Activated T-helper 1 cell treated with anti-CD3 and anti-CD28 coated beads, Interleukin-12 subunit alpha, Interleukin-12 subunit beta, Interleukin-2, Interleukin-4 antibody, amounts not matched to agents 30 ng/mL and 10 ng/mL and 1 ng/mL, durations not matched to agents 14 hours and 24 hours and 36 hours (primary cell): ENCODE data around the gene ANKS1B. TPM values are rescaled to one million over a fixed set of nuclear protein-coding genes. Genes with fewer than 3 reads are reported as not detected.

Experiments used
- DNase-seq: peaks from one replicate; pipeline ENCODE4 v3.0.0; 2021; ENCODE audit warnings: low spot score
- H3K27ac Mint-ChIP-seq: one replicate; pipeline ENCODE4 v1.8.0; 2021; ENCODE audit warnings: mild to moderate bottlenecking, mixed read lengths
- H3K27me3 Mint-ChIP-seq: one replicate; pipeline ENCODE4 v1.8.0; 2022; ENCODE audit warnings: mild to moderate bottlenecking, moderate library complexity, mixed read lengths; ENCODE audit not compliant: insufficient read depth
- H3K36me3 Mint-ChIP-seq: one replicate; pipeline ENCODE4 v1.8.0; 2021; ENCODE audit warnings: low read depth, mixed read lengths
- H3K4me1 Mint-ChIP-seq: one replicate; pipeline ENCODE4 v1.8.0; 2021; ENCODE audit warnings: low read depth, mixed read lengths
- H3K4me3 Mint-ChIP-seq: one replicate; pipeline ENCODE4 v1.8.0; 2021; ENCODE audit warnings: mild to moderate bottlenecking, moderate library complexity, mixed read lengths
- H3K9me3 Mint-ChIP-seq: one replicate; pipeline ENCODE4 v1.8.0; 2021; ENCODE audit warnings: mixed read lengths
- intact Hi-C: fragments of 100-400 bp; cut with micrococcal nuclease; formaldehyde crosslinking; loops from one replicate; pipeline ENCODE4 v1.15.1; 2024
- total RNA-seq: library from RNA; stranded (reverse); gene quantifications from 2 replicates; pipeline ENCODE4 v1.2.3, GENCODE V29; 2022

Gene ANKS1B
- total RNA-seq, 1 donor from 2014 or later, result 2.8 TPM

DNA sequence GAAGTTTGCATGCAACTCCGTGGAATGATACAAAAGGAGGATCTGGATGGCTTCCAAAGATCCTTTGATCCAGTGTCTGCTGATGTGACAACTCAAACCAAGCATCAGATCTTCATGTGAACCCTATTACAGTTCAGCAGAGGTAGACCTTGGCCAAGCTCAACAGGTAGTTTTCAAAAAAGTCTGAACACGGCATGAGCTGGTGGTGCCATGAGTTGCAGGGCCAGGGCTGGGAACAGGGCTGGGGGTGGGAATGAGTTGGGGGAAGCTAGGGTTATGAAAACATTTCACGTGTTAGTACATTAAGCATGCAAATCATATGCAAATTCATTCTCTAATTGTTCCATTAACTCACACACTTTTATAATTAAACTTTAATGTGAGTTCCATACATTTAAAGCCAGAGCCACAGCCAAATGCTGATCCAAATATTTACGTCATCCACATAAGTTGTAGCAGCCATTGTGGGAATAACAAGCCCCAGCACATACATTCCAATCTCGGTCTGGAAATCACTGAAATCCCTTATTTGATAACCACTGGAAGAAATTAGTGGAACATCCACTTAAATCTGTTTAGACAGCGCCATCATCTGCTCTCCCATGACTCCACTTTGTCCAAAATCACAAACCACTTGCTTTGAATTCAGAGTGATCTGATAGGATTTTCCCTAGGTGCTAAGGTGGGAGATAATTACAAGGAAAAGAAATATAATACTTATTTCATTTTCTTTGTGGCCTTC, 1181.1 kb downstream of the ANKS1B start:
- Mint-ChIP-seq H3K36me3 (no peaks in the 10 kb centered on the region), H3K4me1 (no peaks in the 10 kb centered on the region), H3K4me3 (no peak overlapping the region), H3K27ac (no peak overlapping the region), H3K9me3 (no peaks in the 10 kb centered on the region), H3K27me3 (peaks cover 31% of the 10 kb centered on the region)
- DNase-seq, result no peak
- intact Hi-C loops, result no loop called here

DNA sequence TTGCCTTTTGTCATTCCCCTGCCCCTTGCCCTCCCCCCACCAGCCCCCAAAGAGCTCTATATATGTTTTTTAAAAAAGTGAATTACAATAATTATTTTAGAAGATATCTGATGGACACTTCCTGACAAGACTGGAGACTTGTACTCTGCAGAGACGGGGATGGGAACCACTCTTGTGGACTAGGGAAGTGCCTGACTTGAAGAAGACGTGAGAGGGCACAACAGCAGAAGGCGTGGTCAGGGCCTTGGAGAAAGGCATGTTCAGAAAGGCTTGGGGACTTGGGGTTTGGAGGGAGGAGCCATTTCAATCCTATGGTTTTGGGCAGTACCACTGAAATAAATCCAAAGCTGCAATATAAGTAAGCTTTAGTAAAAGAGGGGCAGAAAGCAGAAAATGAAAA, 1184.9 kb downstream of the ANKS1B start:
- no peak for DNase-seq
- Mint-ChIP-seq H3K4me1 (no peaks in the 10 kb centered on the region), H3K36me3 (no peaks in the 10 kb centered on the region), H3K4me3 (no peak overlapping the region), H3K27ac (no peak overlapping the region), H3K9me3 (no peaks in the 10 kb centered on the region), H3K27me3 (peaks cover 22% of the 10 kb centered on the region)
- intact Hi-C loops, result loop anchor here (1.0 to 2.0 kb wide), 2 partner anchors 49 to 74 kb away; no protein-coding TSS in a partner anchor

DNA sequence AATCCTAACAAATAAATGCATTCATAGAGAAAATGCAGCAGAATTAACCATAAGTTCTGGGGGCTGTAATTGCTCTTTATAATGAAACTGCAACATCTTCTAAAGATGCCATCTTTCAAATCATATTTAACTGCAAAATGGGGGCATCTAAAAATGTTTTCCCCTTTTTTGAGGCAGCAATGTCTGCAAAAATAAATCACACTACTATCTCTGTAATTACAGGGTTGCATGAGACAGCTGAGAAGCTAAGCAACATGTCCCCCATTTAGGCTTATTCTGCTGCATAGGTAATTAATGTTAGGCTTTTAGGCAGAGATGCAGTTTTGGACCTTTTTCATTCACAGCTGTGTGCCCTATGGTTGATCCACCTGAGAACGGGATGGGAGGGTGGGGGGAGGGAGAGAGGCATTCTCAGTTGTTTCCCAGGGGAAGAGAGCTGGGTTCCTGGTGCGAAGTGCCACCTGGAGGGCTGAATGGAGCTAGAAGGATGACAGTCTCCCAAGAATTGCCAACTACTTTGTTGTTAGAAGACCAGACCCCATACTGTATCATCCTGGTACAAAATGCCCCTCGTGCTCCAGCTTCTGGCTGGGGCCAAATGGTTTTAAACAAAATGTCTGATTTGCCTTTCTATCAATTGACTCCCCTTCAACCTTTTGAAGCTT, 1185.5 kb downstream of the ANKS1B start:
- peaks cover 23% of the 10 kb centered on the region for H3K27me3 Mint-ChIP-seq
- intact Hi-C loops, result loop anchor here (1.0 kb wide), 1 partner anchor 73 kb away; no protein-coding TSS in a partner anchor

DNA sequence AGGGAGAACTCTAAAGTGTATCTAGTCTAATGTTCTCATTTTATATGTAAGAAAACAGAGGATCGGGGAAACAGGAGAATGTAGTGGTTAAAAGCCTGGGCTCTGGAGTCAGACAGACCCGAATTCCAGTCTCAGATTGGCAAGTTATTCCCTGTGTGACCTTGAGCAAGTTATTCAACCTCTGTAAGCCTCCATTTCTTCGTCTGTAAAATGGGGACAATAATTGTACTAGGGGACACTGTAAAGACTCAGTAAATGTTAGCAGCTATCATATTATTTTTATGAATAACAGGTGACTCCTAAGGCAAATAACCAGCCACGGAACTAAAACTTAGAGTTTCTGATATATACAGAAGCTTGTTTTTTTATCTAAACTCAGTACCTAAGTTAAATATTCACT, 1187.5 kb downstream of the ANKS1B start:
- intact Hi-C loops, result no loop called here
- Mint-ChIP-seq H3K9me3 (no peaks in the 10 kb centered on the region), H3K27ac (no peak overlapping the region), H3K4me3 (no peak overlapping the region), H3K4me1 (no peaks in the 10 kb centered on the region), H3K36me3 (no peaks in the 10 kb centered on the region), H3K27me3 (peaks cover 25% of the 10 kb centered on the region)
- no peak for DNase-seq

More for the DNA sequence above, 1185.5 kb downstream of the ANKS1B start:
- DNase-seq, result no peak
- Mint-ChIP-seq H3K9me3 (no peaks in the 10 kb centered on the region), H3K4me1 (no peaks in the 10 kb centered on the region), H3K27ac (no peak overlapping the region), H3K36me3 (no peaks in the 10 kb centered on the region), H3K4me3 (no peak overlapping the region)

DNA sequence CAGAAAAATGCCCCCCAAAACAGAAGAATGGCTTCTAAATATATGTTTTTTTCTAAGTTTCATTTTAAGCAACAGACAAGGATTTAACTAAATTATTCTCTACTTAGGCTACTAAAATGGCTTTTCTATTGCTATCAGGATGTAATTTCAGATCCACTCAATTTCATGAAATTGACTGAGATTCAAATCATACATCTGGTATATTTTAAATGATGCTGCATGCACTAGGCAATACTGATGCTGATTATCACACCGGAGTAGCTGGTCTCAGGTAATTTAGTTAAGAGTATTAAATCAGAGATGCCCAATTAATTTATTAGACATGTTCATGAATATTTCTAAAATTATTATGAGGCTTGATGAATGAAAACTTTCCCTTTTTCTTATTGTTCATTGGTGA, 1188.0 kb downstream of the ANKS1B start:
- intact Hi-C loops, result no loop called here
- no peaks in the 10 kb centered on the region for H3K36me3 Mint-ChIP-seq
- no peaks in the 10 kb centered on the region for H3K9me3 Mint-ChIP-seq
- no peak overlapping the region for H3K4me3 Mint-ChIP-seq
- H3K27me3 Mint-ChIP-seq, result peaks cover 27% of the 10 kb centered on the region
- no peak for DNase-seq
- no peak overlapping the region for H3K27ac Mint-ChIP-seq
- H3K4me1 Mint-ChIP-seq, result no peaks in the 10 kb centered on the region

DNA sequence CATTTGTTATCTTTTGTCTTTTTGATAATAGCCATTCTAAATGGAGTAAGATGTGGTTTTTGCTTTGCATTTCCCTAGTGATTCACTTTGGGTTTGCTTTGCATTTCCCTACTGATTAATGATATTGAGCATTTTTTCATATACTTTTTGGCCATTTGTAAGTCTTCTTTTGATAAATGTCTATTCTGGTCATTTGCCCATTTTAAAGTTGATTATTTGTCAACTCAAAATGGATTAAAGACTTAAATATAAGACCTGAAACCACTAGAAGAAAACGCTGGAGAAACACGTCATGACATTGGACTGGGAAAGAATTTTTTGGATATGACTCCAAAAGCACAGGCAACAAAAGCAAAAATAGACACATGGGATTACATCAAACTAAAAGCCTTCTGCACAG, 1191.6 kb downstream of the ANKS1B start:
- Mint-ChIP-seq H3K9me3 (no peaks in the 10 kb centered on the region), H3K27ac (no peak overlapping the region), H3K27me3 (peaks cover 23% of the 10 kb centered on the region), H3K4me1 (no peaks in the 10 kb centered on the region), H3K4me3 (no peak overlapping the region), H3K36me3 (no peaks in the 10 kb centered on the region)
- DNase-seq, result no peak
- intact Hi-C loops, result no loop called here

DNA sequence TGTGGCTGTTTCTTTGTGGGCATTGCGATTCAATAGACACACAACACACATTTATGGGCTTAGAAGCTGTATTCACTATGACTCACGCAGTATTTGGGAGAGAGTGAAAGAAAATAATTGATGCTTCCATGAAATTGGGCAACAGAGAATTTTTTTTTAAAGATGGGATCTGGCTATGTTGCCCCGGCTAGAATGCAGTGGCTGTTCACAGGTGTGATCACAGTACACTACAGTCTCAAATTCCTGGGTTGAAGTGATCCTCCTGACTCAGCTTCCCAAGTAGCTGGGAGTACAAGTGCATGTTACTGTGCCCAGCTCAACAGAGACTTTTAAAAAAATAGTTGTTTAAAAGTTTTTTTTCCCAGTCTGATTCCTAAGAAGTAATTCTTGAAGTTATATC, 1193.3 kb downstream of the ANKS1B start:
- Mint-ChIP-seq H3K36me3 (no peaks in the 10 kb centered on the region), H3K27me3 (peaks cover 18% of the 10 kb centered on the region), H3K4me3 (no peak overlapping the region), H3K4me1 (no peaks in the 10 kb centered on the region), H3K9me3 (no peaks in the 10 kb centered on the region), H3K27ac (no peak overlapping the region)
- no peak for DNase-seq
- intact Hi-C loops, result no loop called here

DNA sequence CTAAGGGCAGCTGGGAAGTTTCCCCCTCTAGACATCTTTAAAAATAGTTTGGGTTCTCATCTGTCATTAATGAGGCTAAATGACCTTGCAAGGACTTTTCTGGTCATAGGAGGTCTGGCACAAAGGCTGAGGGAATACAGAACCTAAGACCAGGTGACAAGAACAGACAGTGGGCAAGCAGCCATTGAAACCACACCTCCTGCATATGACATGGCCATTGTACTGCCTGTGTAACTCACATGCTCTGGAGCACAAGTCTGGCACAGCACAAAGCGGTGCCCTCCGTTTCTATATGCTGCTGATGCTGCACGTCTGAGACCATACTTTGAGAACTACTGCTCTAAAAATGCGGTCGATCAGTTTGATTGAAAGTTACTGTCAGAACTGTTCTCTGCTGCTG, 1196.3 kb downstream of the ANKS1B start:
- intact Hi-C loops, result no loop called here
- H3K4me3 Mint-ChIP-seq, result no peak overlapping the region
- no peaks in the 10 kb centered on the region for H3K4me1 Mint-ChIP-seq
- no peaks in the 10 kb centered on the region for H3K9me3 Mint-ChIP-seq
- H3K27ac Mint-ChIP-seq, result no peak overlapping the region
- no peak for DNase-seq
- no peaks in the 10 kb centered on the region for H3K36me3 Mint-ChIP-seq
- H3K27me3 Mint-ChIP-seq, result peaks cover 28% of the 10 kb centered on the region

DNA sequence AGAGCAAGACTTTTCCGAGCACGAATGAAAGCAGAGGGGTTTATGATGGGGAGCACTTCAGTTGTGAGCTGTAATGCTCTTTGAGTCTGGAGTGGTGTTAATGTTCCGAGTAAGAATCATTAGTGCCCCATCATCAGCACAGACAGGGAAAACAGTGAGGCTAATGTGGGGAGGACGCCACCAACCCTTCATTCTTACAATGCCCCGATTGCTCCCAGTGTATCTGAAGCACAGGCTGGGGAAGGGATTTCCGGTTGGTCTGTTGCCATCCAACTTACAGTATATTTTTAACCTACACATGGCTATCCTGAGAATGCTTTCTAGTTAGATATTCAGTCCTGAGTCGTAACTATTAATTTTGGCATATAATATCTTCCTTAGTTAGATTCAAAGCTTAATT, 1198.1 kb downstream of the ANKS1B start:
- Mint-ChIP-seq H3K27ac (no peak overlapping the region), H3K4me1 (no peaks in the 10 kb centered on the region), H3K9me3 (no peaks in the 10 kb centered on the region), H3K27me3 (peaks cover 26% of the 10 kb centered on the region), H3K4me3 (no peak overlapping the region), H3K36me3 (no peaks in the 10 kb centered on the region)
- intact Hi-C loops, result no loop called here
- no peak for DNase-seq

DNA sequence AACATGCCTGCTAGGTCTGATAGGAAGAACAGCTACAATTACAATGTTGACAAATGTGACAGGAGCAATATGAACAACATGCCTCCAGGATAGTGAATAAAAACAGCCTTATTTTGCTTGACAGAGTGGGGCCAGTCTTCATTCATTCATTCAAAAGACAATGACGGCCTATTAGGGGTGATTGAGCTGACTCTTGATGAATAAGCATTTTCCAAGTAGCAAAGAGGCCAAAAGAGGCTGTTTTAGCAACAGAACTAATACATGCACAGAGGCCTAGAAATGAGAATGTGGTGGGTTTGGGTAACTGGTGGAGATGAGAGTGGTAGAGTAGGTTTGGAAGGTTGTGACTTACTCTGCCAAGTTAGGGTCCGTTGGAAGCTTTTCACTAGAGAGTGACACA, 1201.3 kb downstream of the ANKS1B start:
- no peak overlapping the region for H3K4me3 Mint-ChIP-seq
- intact Hi-C loops, result no loop called here
- H3K36me3 Mint-ChIP-seq, result no peaks in the 10 kb centered on the region
- no peak overlapping the region for H3K27ac Mint-ChIP-seq
- no peaks in the 10 kb centered on the region for H3K4me1 Mint-ChIP-seq
- DNase-seq, result no peak
- no peaks in the 10 kb centered on the region for H3K9me3 Mint-ChIP-seq
- peaks cover 29% of the 10 kb centered on the region for H3K27me3 Mint-ChIP-seq

DNA sequence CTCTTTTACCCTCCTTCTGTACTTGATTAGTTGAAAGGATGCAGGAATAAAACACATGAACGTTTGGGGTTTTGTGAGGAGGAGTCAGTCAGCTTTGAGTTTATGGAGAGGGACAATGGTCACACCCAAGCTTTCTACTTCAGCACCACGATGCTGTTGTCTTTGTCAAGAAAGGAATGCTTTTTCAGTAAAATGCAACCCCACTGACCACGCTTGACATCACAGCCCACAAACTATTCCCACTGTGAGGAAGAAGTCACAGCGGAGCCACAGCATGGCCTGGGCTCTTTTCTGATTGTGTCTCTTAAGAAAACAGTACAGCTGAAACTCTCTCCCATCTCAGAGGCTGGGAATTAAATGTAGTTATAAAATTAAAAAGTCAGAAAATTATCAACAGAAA, 1204.5 kb downstream of the ANKS1B start:
- intact Hi-C loops, result no loop called here
- Mint-ChIP-seq H3K4me1 (no peaks in the 10 kb centered on the region), H3K9me3 (no peaks in the 10 kb centered on the region), H3K27me3 (peaks cover 19% of the 10 kb centered on the region), H3K4me3 (no peak overlapping the region), H3K36me3 (no peaks in the 10 kb centered on the region), H3K27ac (no peak overlapping the region)
- DNase-seq, result no peak

DNA sequence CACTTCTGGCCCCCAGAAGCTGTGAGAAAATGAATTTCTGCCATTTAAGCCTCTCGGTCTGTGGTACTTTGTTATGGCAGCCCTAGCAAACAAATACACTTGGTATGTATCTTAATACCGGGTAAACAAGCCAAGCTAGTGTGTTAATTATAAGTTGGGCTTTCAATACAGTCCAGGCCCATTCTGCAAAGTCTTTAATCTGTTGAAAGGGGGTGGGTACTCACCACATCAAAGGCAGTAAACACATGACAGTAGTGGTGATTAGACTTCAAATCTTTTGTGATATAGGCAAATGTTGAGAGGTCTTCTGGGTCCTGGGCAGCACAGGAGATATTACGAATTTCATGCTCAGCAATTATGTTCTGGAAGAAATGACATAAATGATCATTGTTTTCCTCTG, 1211.9 kb downstream of the ANKS1B start:
- H3K27me3 Mint-ChIP-seq, result no peaks in the 10 kb centered on the region
- intact Hi-C loops, result no loop called here
- peaks cover 4% of the 10 kb centered on the region for H3K36me3 Mint-ChIP-seq
- peaks cover 5% of the 10 kb centered on the region for H3K4me1 Mint-ChIP-seq
- no peak for DNase-seq
- peaks cover 5% of the 10 kb centered on the region for H3K9me3 Mint-ChIP-seq
- no peak overlapping the region for H3K27ac Mint-ChIP-seq
- H3K4me3 Mint-ChIP-seq, result no peak overlapping the region

DNA sequence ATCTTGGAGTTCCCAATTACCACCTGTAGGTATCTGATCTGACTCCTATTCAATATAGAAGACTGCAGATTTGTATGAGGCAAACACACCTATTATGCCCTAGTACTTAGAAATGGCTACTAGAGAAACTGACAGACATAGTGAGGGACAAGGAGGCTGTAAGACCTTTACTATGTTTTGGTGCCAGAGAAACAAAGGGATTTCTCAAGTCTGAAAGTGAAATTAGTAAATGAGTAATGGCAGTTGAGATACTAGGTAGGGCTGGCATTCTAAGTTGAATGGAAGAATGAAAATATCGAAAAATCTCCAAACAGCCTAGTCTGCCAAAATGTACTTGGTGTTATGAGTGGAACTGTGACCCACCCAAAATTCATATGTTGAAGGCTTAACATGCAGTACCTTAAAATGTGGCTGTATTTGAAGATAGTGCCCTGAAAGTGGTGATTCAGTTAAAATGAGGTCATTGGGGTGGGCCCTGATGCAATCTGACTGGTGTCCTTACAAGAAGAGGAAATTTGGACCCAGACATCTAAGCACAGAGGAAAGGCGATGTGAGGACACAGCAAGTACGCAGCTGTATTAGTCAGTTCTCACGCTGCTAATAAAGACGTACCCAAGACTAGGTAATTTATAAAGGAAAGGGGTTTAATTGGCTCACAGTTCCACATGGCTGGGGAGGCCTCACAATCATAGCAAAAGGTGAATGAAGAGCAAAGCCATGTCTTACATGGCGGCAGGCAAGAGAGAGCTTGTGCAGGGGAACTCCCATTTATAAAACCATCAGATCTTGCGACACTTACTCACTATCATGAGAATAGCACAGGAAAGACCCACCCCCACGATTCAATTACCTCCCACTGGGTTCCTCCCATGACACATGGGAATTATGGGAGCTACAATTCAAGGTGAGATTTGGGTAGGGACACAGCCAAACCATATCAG, 1212.7 kb downstream of the ANKS1B start:
- Mint-ChIP-seq H3K4me1 (peaks cover 5% of the 10 kb centered on the region), H3K36me3 (peaks cover 4% of the 10 kb centered on the region), H3K4me3 (no peak overlapping the region), H3K27ac (no peak overlapping the region), H3K27me3 (no peaks in the 10 kb centered on the region), H3K9me3 (peaks cover 5% of the 10 kb centered on the region)
- no peak for DNase-seq
- intact Hi-C loops, result no loop called here
